A549 (cell line): ENCODE measurements around the gene COL15A1.

ENCODE experiments used
- BCL3 ChIP-seq: fragments of >200 bp; sonication (Bioruptor Twin); formaldehyde crosslinking; IDR thresholded peaks from 3 replicates; pipeline ENCODE4 v1.6.1; 2016
- CTCF ChIP-seq: fragments of >200 bp; sonication (Bioruptor Twin); formaldehyde crosslinking; IDR thresholded peaks from 3 replicates; pipeline ENCODE4 v1.5.1; 2016
- E2F6 ChIP-seq: IDR thresholded peaks from 2 replicates; pipeline ENCODE4 v1.6.1; 2012; ENCODE audit warnings: low read depth, borderline replicate concordance
- HOXA7 ChIP-seq: fragments of 250-450 bp; sonication (Bioruptor Pico); IDR thresholded peaks from 2 replicates; pipeline ENCODE4 v1.5.0; 2020; ENCODE audit warnings: mild to moderate bottlenecking, moderate library complexity
- POLR2A ChIP-seq: IDR thresholded peaks from 2 replicates; pipeline ENCODE4 v1.6.1; 2012; ENCODE audit warnings: mild to moderate bottlenecking, low read length
- POLR2AphosphoS2 ChIP-seq: conservative IDR thresholded peaks from 2 replicates; pipeline ENCODE4 v1.6.1; 2012; ENCODE audit warnings: low read length, improper control_type of control experiment, inconsistent platforms
- RCOR1 ChIP-seq: fragments of 150-350 bp; IDR thresholded peaks from 2 replicates; pipeline ENCODE4 v1.6.1; 2014; ENCODE audit warnings: antibody characterized with exemption, low read length, low read depth
- RFX5 ChIP-seq: fragments of 450-650 bp; IDR thresholded peaks from 2 replicates; pipeline ENCODE4 v1.7.1; 2014; ENCODE audit warnings: antibody characterized with exemption, mild to moderate bottlenecking, moderate library complexity
- SREBF2 ChIP-seq: fragments of 450-650 bp; IDR thresholded peaks from 2 replicates; pipeline ENCODE4 v1.6.1; 2014; ENCODE audit warnings: mild to moderate bottlenecking, moderate library complexity
- USF2 ChIP-seq: fragments of 450-650 bp; IDR thresholded peaks from 2 replicates; pipeline ENCODE4 v1.6.1; 2014; ENCODE audit warnings: antibody characterized with exemption

- no peak for TF ChIP-seq POLR2A
- no peak for TF ChIP-seq SREBF2
- no peak for TF ChIP-seq CTCF
- TF ChIP-seq BCL3, result no peak
- TF ChIP-seq HOXA7 (CRISPR knock-in tag), result no peak
- TF ChIP-seq POLR2AphosphoS2, result no peak
- no peak for TF ChIP-seq RFX5
- TF ChIP-seq RCOR1, result no peak
- TF ChIP-seq USF2, result no peak
- no peak for TF ChIP-seq E2F6
Observed at GRCh38 chr9:98899408-98900056, 44.2 kb upstream of the COL15A1 start.
